ENCODE results near the gene CALB2.

DNA sequence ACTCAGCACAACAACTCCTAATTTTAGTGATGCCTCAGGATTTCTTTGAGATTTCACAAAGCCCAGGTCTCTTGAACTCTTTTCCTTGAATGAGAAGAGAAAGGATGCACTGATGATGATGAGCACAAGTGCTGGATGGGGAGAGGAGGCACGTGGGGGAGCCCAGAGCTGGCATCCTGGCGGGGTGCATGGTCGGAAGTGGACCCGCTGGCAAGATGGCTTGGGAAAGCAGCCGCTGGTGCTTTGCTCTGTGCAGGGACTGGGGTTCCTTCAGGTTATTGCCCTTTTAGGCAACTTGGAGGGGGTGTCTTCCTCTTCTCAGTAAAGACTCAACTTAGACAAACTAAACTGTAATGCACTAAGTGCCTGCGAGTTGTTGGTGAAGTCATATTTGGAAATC is 22.3 kb downstream of the CALB2 start:
- no peak for TF ChIP-seq CTCF (conservative IDR thresholded peaks at IDR 0.05; ENCODE audit: low read depth in 2 of 2)
- TF ChIP-seq EZH2 (IDR thresholded peaks at IDR 0.05; ENCODE audit: low read depth, unreplicated experiment) = no peak
- no peak for TF ChIP-seq POLR2AphosphoS5 (IDR thresholded peaks at IDR 0.05; ENCODE audit: low read depth)
- TF ChIP-seq ZNF114 (CRISPR knock-in tag; IDR thresholded peaks at IDR 0.05) = no peak
- TF ChIP-seq EZH2phosphoT487 (IDR thresholded peaks at IDR 0.05; ENCODE audit: unreplicated experiment) = no peak
- TF ChIP-seq CREB1 (CRISPR knock-in tag; IDR thresholded peaks at IDR 0.05; ENCODE audit: low read depth) = no peak
